ENCODE measurements around the gene HIF3A. TPM values are rescaled to one million over a fixed set of nuclear protein-coding genes. Genes with fewer than 3 reads are reported as not detected.

Gene HIF3A
- total RNA-seq, 2 experiments from 2014 or later: not detected

DNA sequence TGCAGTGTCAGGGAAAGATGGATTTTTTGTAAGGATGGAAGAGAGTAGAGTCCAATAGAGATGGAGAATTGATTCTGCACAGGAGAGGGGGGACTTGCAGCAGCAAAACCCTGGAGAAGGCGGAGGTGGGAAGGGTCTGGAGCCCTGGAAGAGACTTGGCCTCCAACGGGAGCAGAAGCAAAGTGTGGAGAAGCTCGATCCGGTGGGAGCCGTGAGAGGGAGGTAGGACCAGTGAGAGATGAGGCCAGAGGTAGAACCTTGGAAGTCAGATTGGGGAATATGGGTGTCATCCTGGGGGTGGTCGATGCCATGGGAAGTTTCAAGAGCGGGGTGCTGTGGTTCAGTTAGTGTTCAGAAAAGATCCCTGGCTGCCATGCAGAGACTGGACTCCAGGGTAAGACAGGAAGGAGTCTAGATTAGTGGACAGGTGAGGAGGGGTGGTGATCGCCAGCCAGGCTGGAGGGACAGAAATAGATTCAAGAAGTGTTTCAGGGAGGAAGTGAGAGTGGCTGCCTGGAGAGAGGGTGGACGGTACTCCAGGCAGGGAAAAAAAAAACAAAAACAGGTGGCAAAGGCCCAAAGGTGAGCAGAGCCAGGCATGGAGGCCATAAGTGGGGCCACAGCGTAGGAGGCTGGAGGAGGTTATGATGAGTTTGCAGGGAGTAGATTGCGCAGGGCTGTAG is 52.6 kb downstream of the HIF3A start:
- H3K4me1 Mint-ChIP-seq: peaks cover 65% of the 10 kb centered on the region
- DNase-seq (no peak), ATAC-seq (no peak)
- H3K4me3 Mint-ChIP-seq: peak overlapping the region; percentile 78
- no peaks in the 10 kb centered on the region for H3K9me3 Mint-ChIP-seq (ENCODE audit: low read depth)
- peak overlapping the region; percentile 99 for H3K27ac Mint-ChIP-seq
- H3K27me3 Mint-ChIP-seq: peaks cover 2% of the 10 kb centered on the region
- CTCF ChIA-PET: interaction anchor here (3.1 kb wide), 1 partner anchor 69 kb away, joined by 15 read pairs; no protein-coding TSS in a partner anchor
- peaks cover 29% of the 10 kb centered on the region for H3K36me3 Mint-ChIP-seq

DNA sequence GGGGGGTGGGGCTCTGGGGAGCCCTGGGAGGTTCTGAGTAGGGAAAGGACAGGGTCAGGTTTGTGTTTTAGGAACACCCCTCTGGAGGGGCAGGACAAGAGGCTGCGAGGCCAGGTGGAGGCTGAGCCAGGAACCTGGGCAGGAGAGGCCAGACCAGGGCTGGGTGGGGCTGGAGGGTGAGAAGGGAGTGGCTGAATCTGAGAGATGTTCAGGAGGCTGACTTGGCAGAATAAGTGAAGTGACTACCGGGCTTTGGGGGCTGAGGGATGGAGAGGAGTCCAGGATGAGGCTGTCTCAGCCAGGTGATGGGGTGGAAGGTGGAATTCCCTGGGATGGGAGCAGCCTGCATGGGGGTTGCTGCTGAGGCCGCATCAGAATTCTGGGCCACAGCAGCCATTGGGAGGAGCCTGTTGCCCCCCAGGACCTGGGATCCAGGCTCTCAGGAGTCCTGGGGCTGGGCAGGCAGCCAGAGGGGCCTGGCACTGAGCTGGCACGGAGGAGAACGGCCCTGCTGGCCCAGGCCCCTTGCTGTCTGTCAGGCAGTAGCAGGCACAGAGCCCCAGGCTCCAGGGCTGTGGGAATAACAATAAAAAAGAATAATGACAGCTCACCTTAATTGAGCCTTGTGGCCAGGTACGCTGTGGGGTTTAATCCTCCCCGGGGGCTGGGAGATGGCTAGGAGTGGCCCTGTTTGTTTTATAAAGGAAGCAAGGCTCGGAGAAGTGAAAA is 53.4 kb downstream of the HIF3A start:
- peak; percentile 0 for ATAC-seq
- peak overlapping the region; percentile 78 for H3K4me3 Mint-ChIP-seq
- CTCF ChIA-PET: interaction anchor here (1.1 to 1.5 kb wide), 2 partner anchors 12 to 487 kb away, joined by 3 read pairs; partner anchors contain the start of gene SYMPK

DNA sequence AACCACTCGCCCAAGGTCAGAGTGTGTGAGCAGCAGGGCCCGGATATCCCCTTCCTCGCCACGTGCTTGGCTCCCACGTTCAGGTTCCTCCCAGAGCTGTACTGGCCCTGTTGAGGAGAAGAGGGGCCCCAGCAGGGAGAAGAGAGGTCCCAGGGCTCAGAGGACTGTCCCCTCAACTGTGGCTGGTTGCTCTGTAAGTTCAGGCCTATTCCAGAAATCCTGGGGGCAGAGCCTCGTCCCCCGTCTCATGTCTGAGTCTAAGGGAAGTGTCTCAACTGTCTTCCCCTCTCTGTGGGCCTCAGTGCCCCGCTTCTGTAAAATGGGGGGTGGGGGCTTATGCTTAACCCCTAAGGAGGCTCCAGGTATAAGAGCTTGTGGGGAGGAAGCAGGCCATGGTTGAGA is 53.9 kb downstream of the HIF3A start:
- H3K27me3 Mint-ChIP-seq: no peaks in the 10 kb centered on the region
- H3K36me3 Mint-ChIP-seq: peaks cover 39% of the 10 kb centered on the region
- peak; percentile 64 for DNase-seq
- CTCF ChIA-PET: interaction anchor here (0.5 to 1.5 kb wide), 3 partner anchors 11 to 1589 kb away, joined by 3 to 4 read pairs (median 3); partner anchors contain the start of gene SYMPK
- peak overlapping the region; percentile 78 for H3K4me3 Mint-ChIP-seq
- peak overlapping the region; percentile 99 for H3K27ac Mint-ChIP-seq
- H3K9me3 Mint-ChIP-seq (ENCODE audit: low read depth): no peaks in the 10 kb centered on the region
- peak; percentile 13 for ATAC-seq
- H3K4me1 Mint-ChIP-seq: peaks cover 70% of the 10 kb centered on the region

More for the DNA sequence above, 53.4 kb downstream of the HIF3A start:
- DNase-seq: peak; percentile 56
- H3K36me3 Mint-ChIP-seq: peaks cover 35% of the 10 kb centered on the region
- peak overlapping the region; percentile 99 for H3K27ac Mint-ChIP-seq
- no peaks in the 10 kb centered on the region for H3K9me3 Mint-ChIP-seq (ENCODE audit: low read depth)
- H3K4me1 Mint-ChIP-seq: peaks cover 67% of the 10 kb centered on the region
- H3K27me3 Mint-ChIP-seq: peaks cover 2% of the 10 kb centered on the region

DNA sequence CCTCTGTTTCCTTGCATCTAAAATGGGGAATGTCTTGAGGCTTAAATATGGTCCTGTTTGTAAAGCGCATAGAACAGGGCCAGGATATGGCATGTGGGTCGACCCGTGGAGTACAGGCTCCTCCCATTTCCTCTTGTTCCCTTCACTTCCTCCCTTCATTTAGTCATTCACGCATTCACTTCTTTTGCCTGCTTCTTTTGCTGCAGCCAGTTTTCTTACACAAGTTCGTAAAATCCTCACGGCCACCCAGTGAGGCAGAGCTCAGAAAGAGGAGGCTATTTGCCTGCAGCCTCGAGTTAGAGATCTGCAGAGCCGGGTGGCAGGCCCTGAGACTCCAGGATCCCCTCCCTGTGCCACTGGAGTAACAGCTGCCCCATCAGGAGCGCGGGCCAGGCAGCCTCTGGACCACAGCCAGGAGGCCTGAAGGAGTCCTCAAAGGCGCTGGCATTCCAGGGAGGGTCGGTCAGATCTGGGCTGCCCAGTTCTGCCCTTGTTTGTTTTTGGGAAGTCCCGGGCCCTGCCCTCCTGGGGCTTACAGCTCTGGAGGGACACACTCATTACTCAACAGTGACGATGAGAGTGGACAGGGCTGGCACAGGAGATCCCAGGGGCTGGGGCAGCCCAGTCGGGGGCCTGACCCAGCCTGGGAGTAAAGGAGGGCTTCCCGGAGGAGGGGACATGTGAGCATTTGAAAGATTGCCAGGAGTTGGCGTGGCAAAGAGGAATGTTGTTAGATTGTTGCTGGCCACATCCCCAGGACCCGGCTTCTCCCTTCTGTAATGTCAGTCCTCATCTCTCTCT is 54.6 kb downstream of the HIF3A start:
- Mint-ChIP-seq H3K4me3 (peak overlapping the region; percentile 78), H3K27me3 (no peaks in the 10 kb centered on the region), H3K4me1 (peaks cover 69% of the 10 kb centered on the region), H3K27ac (peak overlapping the region; percentile 99), H3K9me3 (ENCODE audit: low read depth) (no peaks in the 10 kb centered on the region), H3K36me3 (peaks cover 39% of the 10 kb centered on the region)
- ATAC-seq (peak; percentile 40), DNase-seq (peak; percentile 67)
- CTCF ChIA-PET: interaction anchor here (0.5 to 1.5 kb wide), 3 partner anchors 11 to 1590 kb away, joined by 3 to 4 read pairs (median 3); partner anchors contain the start of gene SYMPK

DNA sequence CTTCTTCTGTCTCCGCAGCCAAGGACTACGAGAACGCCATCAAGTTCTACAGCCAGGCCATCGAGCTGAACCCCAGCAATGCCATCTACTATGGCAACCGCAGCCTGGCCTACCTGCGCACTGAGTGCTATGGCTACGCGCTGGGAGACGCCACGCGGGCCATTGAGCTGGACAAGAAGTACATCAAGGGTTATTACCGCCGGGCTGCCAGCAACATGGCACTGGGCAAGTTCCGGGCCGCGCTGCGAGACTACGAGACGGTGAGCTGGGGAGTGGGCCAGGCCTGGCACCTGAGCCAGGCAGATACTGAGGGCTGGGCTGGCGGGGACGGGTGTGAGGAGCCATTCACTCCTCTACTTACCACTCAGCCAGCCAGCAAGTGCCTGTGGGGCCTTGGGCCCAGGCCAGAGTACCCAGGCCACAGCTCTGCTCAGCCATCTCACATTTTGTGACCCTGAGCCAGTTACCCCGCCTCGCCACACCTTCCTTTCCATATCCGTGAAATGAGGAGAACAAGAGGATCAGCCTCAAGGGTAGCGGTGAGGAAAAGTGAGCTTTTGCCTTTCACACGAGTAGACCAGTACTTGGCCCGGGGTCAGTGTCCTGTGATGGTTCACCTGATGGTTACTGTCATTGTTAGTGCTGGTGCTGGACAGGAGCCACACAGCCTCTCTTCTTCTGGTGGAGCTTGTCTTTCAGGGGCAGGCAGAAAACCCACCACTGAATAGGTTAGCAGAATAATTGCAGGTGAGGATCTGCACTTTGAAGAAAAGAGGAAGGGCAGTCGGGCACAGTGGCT is 57.1 kb downstream of the HIF3A start:
- H3K4me1 Mint-ChIP-seq: peaks cover 59% of the 10 kb centered on the region

DNA sequence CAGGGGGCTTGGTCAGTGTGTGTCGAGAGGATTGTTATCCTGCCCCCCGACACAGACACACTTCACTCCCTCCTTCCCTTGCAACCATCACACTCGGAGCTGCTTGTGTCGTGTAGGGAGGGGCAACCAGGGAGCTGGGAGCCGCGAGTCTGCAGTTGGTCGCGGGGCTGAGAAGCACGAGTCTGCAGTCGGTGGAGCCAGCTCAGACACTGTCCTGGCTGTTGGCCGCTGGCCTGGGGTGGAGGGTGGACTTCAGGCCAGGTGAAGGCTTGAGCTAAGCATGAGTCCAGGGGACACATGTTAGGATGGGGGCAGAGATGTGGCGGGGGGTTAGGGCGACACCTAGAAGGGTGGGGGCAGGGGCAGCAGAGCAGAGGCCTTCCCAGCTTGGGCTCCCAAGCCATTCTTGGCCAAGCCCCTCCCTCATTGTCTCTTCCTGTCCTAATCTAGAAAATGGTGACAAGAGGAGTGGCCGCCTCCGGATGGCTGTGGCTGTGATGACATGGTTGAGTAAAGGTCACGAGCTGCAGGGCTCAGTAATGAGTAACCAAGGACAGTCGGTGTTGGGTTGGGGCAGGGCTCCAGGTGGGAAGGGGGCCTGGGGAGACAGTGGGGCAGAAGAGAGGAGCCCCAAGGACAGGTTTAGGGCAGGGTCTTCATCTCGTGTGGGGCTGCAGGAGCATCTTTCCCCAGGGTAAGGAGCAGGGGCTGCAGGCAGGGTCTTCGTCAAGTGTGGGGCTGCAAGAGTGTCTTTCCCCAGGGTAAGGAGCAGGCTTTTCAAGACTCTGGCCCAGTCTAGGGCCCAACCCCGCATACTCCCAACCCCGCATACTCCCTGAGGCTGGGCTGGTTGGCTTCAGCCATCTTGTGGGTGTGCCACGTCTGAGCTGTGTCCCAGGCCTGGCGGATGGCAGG is 58.6 kb downstream of the HIF3A start:
- Mint-ChIP-seq H3K9me3 (ENCODE audit: low read depth) (no peaks in the 10 kb centered on the region), H3K27me3 (no peaks in the 10 kb centered on the region), H3K4me3 (no peak overlapping the region), H3K27ac (peak overlapping the region; percentile 78), H3K36me3 (peaks cover 34% of the 10 kb centered on the region), H3K4me1 (peaks cover 47% of the 10 kb centered on the region)
- CTCF ChIA-PET: interaction anchor here (1.3 to 4.8 kb wide), 2 partner anchors 9 to 75 kb away, joined by 4 to 35 read pairs; partner anchors contain the start of gene PPP5C
- DNase-seq (no peak), ATAC-seq (no peak)

More for the DNA sequence above, 57.1 kb downstream of the HIF3A start:
- H3K36me3 Mint-ChIP-seq: peaks cover 38% of the 10 kb centered on the region
- DNase-seq (no peak), ATAC-seq (no peak)
- no peaks in the 10 kb centered on the region for H3K27me3 Mint-ChIP-seq
- H3K27ac Mint-ChIP-seq: peak overlapping the region; percentile 46
- CTCF ChIA-PET: interaction anchor here (1.0 kb wide), 1 partner anchor 74 kb away, joined by 3 read pairs; no protein-coding TSS in a partner anchor
- H3K9me3 Mint-ChIP-seq (ENCODE audit: low read depth): no peaks in the 10 kb centered on the region
- H3K4me3 Mint-ChIP-seq: no peak overlapping the region

DNA sequence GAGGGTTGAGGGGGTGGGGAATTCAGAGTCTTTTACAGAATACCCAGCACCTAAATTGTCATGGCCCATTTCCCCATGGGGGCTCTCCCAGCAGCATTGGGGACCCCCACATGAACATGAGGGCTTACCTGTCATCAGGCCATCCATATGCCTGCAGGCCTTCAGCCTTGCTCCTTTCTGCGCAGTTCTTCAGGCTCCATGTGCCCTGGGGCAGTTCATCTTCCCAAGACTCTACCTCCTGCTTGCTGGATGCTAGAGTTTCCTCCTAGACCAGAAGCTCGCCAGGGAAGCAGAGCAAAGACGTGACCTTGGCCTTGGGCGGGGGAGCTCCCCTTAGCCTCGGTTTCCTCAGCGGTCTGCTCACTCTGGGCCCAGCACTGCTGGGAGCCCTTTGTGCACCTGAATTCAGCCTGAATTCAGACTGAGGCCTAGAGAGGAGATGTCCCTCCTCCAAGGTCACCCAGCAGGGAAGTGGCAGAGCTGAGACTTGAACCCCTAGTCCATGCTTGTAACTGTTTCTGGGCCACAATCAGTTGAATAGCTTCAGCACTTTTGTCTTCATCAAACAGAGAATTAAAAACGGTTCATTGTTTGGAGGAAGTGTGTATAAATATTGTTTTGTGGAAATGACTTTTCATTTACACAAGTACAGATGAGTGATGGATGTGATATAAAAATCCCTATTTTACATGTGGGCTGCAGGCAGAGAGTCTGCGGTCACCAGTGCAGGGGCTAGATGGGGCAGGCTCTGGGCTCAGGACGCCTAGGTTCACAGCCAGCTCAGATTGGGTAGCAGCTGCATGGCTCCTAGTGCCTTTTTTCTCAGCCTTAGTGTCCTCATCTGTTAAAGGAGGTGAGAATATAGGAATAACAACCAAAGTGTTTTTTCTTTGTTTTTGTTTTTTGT is 59.6 kb downstream of the HIF3A start:
- no peak overlapping the region for H3K4me3 Mint-ChIP-seq
- H3K27me3 Mint-ChIP-seq: no peaks in the 10 kb centered on the region
- H3K27ac Mint-ChIP-seq: no peak overlapping the region
- no peaks in the 10 kb centered on the region for H3K9me3 Mint-ChIP-seq (ENCODE audit: low read depth)
- H3K36me3 Mint-ChIP-seq: peaks cover 36% of the 10 kb centered on the region
- H3K4me1 Mint-ChIP-seq: peaks cover 43% of the 10 kb centered on the region
- CTCF ChIA-PET: interaction anchor here (1.3 to 4.8 kb wide), 4 partner anchors 10 to 340 kb away, joined by 3 to 35 read pairs (median 4); partner anchors contain the start of gene PPP5C
- no peak for DNase-seq
- no peak for ATAC-seq

DNA sequence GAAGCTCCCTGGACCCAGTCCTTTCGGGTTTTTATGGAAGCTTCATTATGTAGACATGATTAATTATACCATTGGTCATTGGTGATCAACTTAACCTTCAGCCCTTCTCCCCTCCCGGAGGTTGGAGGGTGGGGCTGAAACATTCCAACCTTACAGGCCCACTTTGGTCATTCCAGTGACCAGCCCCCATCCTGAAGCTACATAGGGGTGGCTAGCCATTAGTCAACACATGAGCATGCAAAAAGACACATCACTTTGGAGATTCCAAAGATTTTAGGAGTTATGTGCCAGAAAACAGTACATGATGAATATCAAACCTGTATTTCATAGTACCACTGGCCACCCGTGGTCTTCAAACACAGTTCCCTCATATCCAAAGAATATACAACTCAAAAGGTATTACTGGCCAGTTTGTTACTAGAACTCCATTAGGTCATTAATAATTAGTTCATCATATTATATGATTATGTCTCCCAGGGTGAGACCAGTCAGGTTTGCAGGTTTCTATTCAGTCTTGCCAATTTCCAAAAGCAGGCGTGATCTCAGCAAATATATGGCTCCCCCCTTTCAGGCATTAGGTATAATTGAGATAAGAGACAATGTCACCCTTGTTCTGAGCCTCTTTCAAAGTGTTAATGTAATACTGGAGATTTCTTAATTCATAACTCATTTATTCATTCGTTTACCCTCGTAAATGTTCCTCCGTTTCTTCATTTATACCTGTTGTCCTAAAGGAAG is 61.2 kb downstream of the HIF3A start:
- H3K9me3 Mint-ChIP-seq (ENCODE audit: low read depth): no peaks in the 10 kb centered on the region
- H3K27ac Mint-ChIP-seq: no peak overlapping the region
- peaks cover 34% of the 10 kb centered on the region for H3K36me3 Mint-ChIP-seq
- DNase-seq (no peak), ATAC-seq (no peak)
- no peaks in the 10 kb centered on the region for H3K27me3 Mint-ChIP-seq
- peaks cover 38% of the 10 kb centered on the region for H3K4me1 Mint-ChIP-seq
- H3K4me3 Mint-ChIP-seq: no peak overlapping the region
- CTCF ChIA-PET: interaction anchor here (1.3 to 4.8 kb wide), 3 partner anchors 11 to 341 kb away, joined by 3 to 35 read pairs (median 4); partner anchors contain the start of gene PPP5C

DNA sequence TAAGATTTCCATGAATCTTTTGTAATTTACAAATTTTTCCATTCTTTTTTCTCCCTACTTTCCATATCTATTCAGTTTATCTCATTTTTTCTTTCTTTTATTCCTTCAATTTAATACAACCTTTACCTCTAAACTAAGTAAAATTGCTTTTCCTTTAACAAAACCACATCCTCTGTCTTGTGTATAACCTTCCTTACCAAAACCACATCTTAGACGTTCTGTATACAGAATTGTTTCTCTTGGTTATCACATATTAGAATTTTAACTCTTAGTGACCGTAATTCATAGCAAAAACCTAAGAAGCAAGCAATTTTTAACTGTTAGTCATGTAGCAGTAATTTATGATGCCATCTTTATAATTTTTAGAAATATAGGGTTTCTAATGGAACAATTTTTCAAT is 65.1 kb downstream of the HIF3A start:
- CTCF ChIA-PET: interaction anchor here (0.7 to 1.9 kb wide), 4 partner anchors 11 to 248 kb away, joined by 3 to 11 read pairs (median 3); partner anchors contain the start of gene PPP5C
- H3K27ac Mint-ChIP-seq: peak overlapping the region; percentile 78
- no peaks in the 10 kb centered on the region for H3K27me3 Mint-ChIP-seq
- no peaks in the 10 kb centered on the region for H3K9me3 Mint-ChIP-seq (ENCODE audit: low read depth)
- H3K36me3 Mint-ChIP-seq: peaks cover 20% of the 10 kb centered on the region
- peak; percentile 69 for ATAC-seq
- no peak for DNase-seq
- H3K4me1 Mint-ChIP-seq: peaks cover 34% of the 10 kb centered on the region
- peak overlapping the region; percentile 68 for H3K4me3 Mint-ChIP-seq

DNA sequence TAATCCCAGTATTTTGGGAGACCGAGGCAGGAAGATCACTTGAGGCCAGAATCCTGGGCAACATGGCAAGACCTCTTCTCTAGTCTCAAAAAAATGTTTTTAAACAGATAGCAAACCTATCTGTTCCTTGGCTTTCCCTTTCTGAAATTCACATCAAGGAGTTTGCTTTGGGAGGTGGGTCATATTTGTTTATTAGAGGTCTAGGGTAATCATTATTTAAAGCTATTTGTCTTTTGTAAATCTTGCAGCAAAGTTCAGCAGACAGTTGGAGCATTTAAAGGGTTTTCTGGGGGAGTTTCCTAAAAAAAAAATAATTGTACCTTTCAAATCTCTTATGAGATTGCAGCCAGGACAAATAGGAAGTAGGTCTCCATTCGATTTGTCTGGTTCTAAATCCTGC is 67.5 kb downstream of the HIF3A start:
- ATAC-seq: no peak
- peaks cover 18% of the 10 kb centered on the region for H3K36me3 Mint-ChIP-seq
- no peak overlapping the region for H3K4me3 Mint-ChIP-seq
- no peak overlapping the region for H3K27ac Mint-ChIP-seq
- CTCF ChIA-PET: interaction anchor here (0.6 to 1.1 kb wide), 2 partner anchors 16 to 18 kb away, joined by 3 to 5 read pairs; partner anchors contain the start of gene PPP5C
- peaks cover 32% of the 10 kb centered on the region for H3K4me1 Mint-ChIP-seq
- DNase-seq: no peak
- H3K9me3 Mint-ChIP-seq (ENCODE audit: low read depth): no peaks in the 10 kb centered on the region
- H3K27me3 Mint-ChIP-seq: no peaks in the 10 kb centered on the region
